Stimulated activated naive CD8-positive, alpha-beta T cell treated with anti-CD3 and anti-CD28 coated beads, Interleukin-15, Interleukin-2, amounts not matched to agents 100 ng/mL and 50 ng/mL, for 24 hours (primary cell): ENCODE measurements around the gene OSBPL5.

ENCODE experiments used
- H3K27ac Mint-ChIP-seq: one replicate; pipeline ENCODE4 v1.8.0; 2021; ENCODE audit warnings: mild to moderate bottlenecking, mixed read lengths
- H3K27me3 Mint-ChIP-seq: one replicate; pipeline ENCODE4 v1.8.0; 2021; ENCODE audit warnings: mixed read lengths
- H3K36me3 Mint-ChIP-seq: one replicate; pipeline ENCODE4 v1.8.0; 2021; ENCODE audit warnings: low read depth, mixed read lengths
- H3K4me1 Mint-ChIP-seq: one replicate; pipeline ENCODE4 v1.8.0; 2021; ENCODE audit warnings: low read depth, mixed read lengths
- H3K4me3 Mint-ChIP-seq: one replicate; pipeline ENCODE4 v1.8.0; 2021; ENCODE audit warnings: mild to moderate bottlenecking, mixed read lengths
- H3K9me3 Mint-ChIP-seq: one replicate; pipeline ENCODE4 v1.8.0; 2021; ENCODE audit warnings: mixed read lengths

OSBPL5 gene

GRCh38 chr11:3156282-3156660 is 8.8 kb downstream of the OSBPL5 start:
- H3K27me3 Mint-ChIP-seq: peaks cover 4% of the 10 kb centered on the region
- H3K9me3 Mint-ChIP-seq: no peaks in the 10 kb centered on the region
- no peak overlapping the region for H3K4me3 Mint-ChIP-seq
- H3K4me1 Mint-ChIP-seq: peaks cover 5% of the 10 kb centered on the region
- no peak overlapping the region for H3K27ac Mint-ChIP-seq
- no peaks in the 10 kb centered on the region for H3K36me3 Mint-ChIP-seq

- H3K4me3 Mint-ChIP-seq: no peak overlapping the region
- H3K9me3 Mint-ChIP-seq: no peaks in the 10 kb centered on the region
- no peak overlapping the region for H3K27ac Mint-ChIP-seq
- no peaks in the 10 kb centered on the region for H3K27me3 Mint-ChIP-seq
- H3K36me3 Mint-ChIP-seq: no peaks in the 10 kb centered on the region
- H3K4me1 Mint-ChIP-seq: peaks cover under 1% of the 10 kb centered on the region
Observed at GRCh38 chr11:3155691-3156258, 9.3 kb downstream of the OSBPL5 start.

DNA sequence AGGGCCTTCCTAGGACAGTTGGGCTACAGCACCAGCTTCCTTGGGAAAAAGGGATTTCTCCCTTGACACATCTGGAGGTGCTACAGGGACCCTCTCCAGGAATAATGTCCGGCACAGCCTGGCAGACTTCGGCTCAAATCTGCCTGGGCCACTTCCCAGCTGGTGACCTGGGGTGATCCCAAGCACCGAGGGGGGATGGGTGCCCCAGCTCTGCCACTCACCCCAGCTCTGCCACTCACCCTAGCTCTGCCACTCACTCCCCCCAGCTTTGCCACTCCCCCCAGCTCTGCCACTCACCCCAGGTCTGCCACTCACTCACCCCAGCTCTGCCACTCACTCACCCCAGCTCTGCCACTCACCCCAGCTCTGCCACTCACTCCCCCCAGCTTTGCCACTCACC is 9.9 kb downstream of the OSBPL5 start:
- H3K36me3 Mint-ChIP-seq: no peaks in the 10 kb centered on the region
- H3K4me1 Mint-ChIP-seq: no peaks in the 10 kb centered on the region
- no peaks in the 10 kb centered on the region for H3K9me3 Mint-ChIP-seq
- no peak overlapping the region for H3K4me3 Mint-ChIP-seq
- no peak overlapping the region for H3K27ac Mint-ChIP-seq
- no peaks in the 10 kb centered on the region for H3K27me3 Mint-ChIP-seq

DNA sequence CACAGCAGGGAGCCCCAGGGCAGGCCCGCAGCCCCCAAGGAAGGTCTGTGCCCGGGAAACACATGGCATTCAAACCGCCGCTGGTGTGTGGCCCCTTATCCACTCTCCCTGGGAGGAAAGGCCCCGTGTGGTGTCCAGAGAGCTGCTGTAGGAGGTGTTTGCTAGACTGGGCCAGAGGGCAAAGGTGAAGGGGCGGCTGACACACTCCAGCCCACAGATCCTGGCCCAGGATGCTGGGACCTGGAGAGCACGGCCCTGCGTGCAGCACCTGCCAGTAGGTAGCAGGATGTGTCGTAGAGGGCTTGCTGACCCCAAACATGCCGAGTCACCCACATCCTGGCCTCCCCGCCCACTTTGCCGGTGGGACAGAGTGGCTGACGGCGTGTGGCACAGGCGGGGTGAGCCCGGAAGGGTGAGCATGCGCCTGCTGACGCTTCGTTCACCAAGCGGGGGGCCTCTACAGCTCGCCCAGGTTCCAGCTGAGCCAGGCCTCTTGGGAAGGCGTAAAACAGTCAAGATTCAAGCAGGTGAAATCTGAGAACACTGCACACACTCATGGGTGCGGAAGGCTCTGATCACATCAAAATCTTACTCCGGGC is 11.0 kb downstream of the OSBPL5 start:
- no peak overlapping the region for H3K27ac Mint-ChIP-seq
- no peaks in the 10 kb centered on the region for H3K4me1 Mint-ChIP-seq
- H3K9me3 Mint-ChIP-seq: no peaks in the 10 kb centered on the region
- no peaks in the 10 kb centered on the region for H3K27me3 Mint-ChIP-seq
- H3K4me3 Mint-ChIP-seq: no peak overlapping the region
- H3K36me3 Mint-ChIP-seq: no peaks in the 10 kb centered on the region

GRCh38 chr11:3153291-3153861 is 11.7 kb downstream of the OSBPL5 start:
- H3K27ac Mint-ChIP-seq: no peak overlapping the region

GRCh38 chr11:3152471-3153110 is 12.5 kb downstream of the OSBPL5 start:
- no peaks in the 10 kb centered on the region for H3K36me3 Mint-ChIP-seq
- no peak overlapping the region for H3K4me3 Mint-ChIP-seq
- no peaks in the 10 kb centered on the region for H3K9me3 Mint-ChIP-seq
- no peak overlapping the region for H3K27ac Mint-ChIP-seq
- no peaks in the 10 kb centered on the region for H3K27me3 Mint-ChIP-seq
- H3K4me1 Mint-ChIP-seq: no peaks in the 10 kb centered on the region

More at GRCh38 chr11:3153291-3153861, 11.7 kb downstream of the OSBPL5 start:
- Mint-ChIP-seq H3K9me3 (no peaks in the 10 kb centered on the region), H3K27me3 (no peaks in the 10 kb centered on the region), H3K4me1 (no peaks in the 10 kb centered on the region), H3K36me3 (no peaks in the 10 kb centered on the region), H3K4me3 (no peak overlapping the region)

GRCh38 chr11:3150726-3151125 is 14.4 kb downstream of the OSBPL5 start:
- H3K4me1 Mint-ChIP-seq: no peaks in the 10 kb centered on the region
- H3K27ac Mint-ChIP-seq: no peak overlapping the region
- H3K4me3 Mint-ChIP-seq: no peak overlapping the region
- no peaks in the 10 kb centered on the region for H3K9me3 Mint-ChIP-seq
- H3K36me3 Mint-ChIP-seq: no peaks in the 10 kb centered on the region
- H3K27me3 Mint-ChIP-seq: no peaks in the 10 kb centered on the region

GRCh38 chr11:3149852-3150188 is 15.3 kb downstream of the OSBPL5 start:
- Mint-ChIP-seq H3K4me3 (no peak overlapping the region), H3K27me3 (no peaks in the 10 kb centered on the region), H3K4me1 (no peaks in the 10 kb centered on the region), H3K27ac (no peak overlapping the region), H3K9me3 (no peaks in the 10 kb centered on the region), H3K36me3 (no peaks in the 10 kb centered on the region)

GRCh38 chr11:3148990-3149851 is 15.9 kb downstream of the OSBPL5 start:
- H3K27ac Mint-ChIP-seq: no peak overlapping the region
- no peaks in the 10 kb centered on the region for H3K27me3 Mint-ChIP-seq
- H3K36me3 Mint-ChIP-seq: no peaks in the 10 kb centered on the region
- no peaks in the 10 kb centered on the region for H3K4me1 Mint-ChIP-seq
- no peaks in the 10 kb centered on the region for H3K9me3 Mint-ChIP-seq
- no peak overlapping the region for H3K4me3 Mint-ChIP-seq

- Mint-ChIP-seq H3K4me1 (no peaks in the 10 kb centered on the region), H3K4me3 (no peak overlapping the region), H3K9me3 (no peaks in the 10 kb centered on the region), H3K36me3 (no peaks in the 10 kb centered on the region), H3K27ac (no peak overlapping the region), H3K27me3 (no peaks in the 10 kb centered on the region)
Observed at GRCh38 chr11:3148255-3148989, 16.7 kb downstream of the OSBPL5 start.

DNA sequence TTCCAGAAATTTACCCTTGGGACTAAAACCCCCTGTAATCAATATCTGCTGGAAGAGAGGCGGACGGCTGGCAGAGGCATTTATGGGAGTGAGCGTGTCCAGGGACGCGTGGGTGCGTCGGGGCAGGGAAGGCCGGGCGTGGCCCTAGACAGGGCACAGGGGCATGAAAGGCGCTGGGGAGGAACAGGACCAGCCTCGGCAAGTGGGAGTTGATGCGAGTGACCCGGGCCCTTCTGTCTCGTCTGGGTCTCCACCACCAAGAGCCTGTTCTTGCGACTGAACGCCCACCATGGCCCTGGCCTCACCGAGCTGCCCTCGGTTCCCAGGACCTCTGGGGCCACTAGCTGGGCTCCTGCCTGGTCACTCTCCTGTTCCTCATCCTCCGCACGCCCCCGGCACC is 17.5 kb downstream of the OSBPL5 start:
- no peaks in the 10 kb centered on the region for H3K9me3 Mint-ChIP-seq
- no peaks in the 10 kb centered on the region for H3K36me3 Mint-ChIP-seq
- H3K27ac Mint-ChIP-seq: no peak overlapping the region
- H3K4me1 Mint-ChIP-seq: no peaks in the 10 kb centered on the region
- H3K27me3 Mint-ChIP-seq: no peaks in the 10 kb centered on the region
- H3K4me3 Mint-ChIP-seq: no peak overlapping the region

GRCh38 chr11:3147257-3147619 is 17.9 kb downstream of the OSBPL5 start:
- H3K36me3 Mint-ChIP-seq: no peaks in the 10 kb centered on the region
- no peaks in the 10 kb centered on the region for H3K4me1 Mint-ChIP-seq
- no peaks in the 10 kb centered on the region for H3K27me3 Mint-ChIP-seq
- H3K4me3 Mint-ChIP-seq: no peak overlapping the region
- no peak overlapping the region for H3K27ac Mint-ChIP-seq
- no peaks in the 10 kb centered on the region for H3K9me3 Mint-ChIP-seq

DNA sequence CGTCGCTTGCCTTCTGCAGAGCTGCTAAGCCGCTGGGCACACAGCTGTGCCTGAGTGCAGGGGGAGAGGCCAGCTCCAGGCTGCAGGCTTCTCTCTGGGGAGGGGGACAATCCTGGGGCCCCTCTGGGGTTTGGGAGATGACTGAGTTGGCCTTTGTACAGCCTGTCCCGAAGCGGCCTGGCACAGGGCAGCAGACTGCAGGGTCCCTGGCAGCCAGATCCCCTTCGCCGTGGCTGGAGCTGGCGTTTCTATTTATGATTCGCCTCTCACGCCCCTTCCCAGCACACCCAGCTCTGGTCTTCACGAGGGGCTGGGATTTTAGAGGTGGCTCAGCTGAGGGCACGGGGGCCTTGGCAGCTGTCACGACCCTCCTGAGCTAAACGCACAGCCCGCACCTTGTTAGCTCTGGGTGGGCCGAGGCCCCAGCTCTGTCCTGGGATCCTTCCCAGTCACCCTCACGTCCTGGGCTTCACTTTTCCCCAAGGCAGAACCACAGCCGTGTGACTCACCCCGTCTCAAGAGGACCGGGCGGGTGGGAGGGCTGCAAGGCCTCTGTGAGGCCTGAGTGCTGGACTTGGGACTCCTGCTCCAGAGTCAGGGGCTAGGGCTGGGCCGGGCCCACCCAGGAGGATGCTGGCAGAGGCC is 18.4 kb downstream of the OSBPL5 start:
- no peaks in the 10 kb centered on the region for H3K36me3 Mint-ChIP-seq
- no peak overlapping the region for H3K27ac Mint-ChIP-seq
- no peak overlapping the region for H3K4me3 Mint-ChIP-seq
- no peaks in the 10 kb centered on the region for H3K27me3 Mint-ChIP-seq
- H3K9me3 Mint-ChIP-seq: no peaks in the 10 kb centered on the region
- H3K4me1 Mint-ChIP-seq: no peaks in the 10 kb centered on the region

DNA sequence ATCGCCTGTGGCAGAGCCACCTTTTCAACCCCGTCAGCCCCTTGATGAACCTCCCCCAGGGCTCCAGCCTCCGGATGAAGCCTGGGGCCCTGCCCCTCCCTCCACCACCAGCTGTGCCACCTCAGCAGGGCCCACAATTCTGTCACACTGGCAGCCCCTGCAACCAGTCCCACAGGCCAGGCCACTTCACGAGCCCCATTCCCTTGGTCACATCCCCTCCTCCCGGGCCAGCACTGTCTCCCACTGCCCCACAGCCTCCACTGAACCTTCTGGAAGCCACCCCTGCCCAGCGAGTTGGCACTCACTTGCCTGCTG is 19.9 kb downstream of the OSBPL5 start:
- Mint-ChIP-seq H3K4me1 (no peaks in the 10 kb centered on the region), H3K36me3 (no peaks in the 10 kb centered on the region), H3K9me3 (no peaks in the 10 kb centered on the region), H3K27ac (no peak overlapping the region), H3K27me3 (no peaks in the 10 kb centered on the region), H3K4me3 (no peak overlapping the region)
